Activated CD8-positive, alpha-beta memory T cell treated with anti-CD3 and anti-CD28 coated beads for 36 hours (primary cell): ENCODE data around the gene SLC6A11. TPM values are rescaled to one million over a fixed set of nuclear protein-coding genes. Genes with fewer than 3 reads are reported as not detected.

ENCODE experiments used
- CTCF ChIA-PET: fragments of 350-600 bp; sonication (Branson Sonifier 250); formaldehyde crosslinking; loops from one replicate; lab custom pipeline; 2021; ENCODE audit warnings: antibody characterized with exemption; lab: Charles Lee
- POLR2A ChIA-PET: fragments of 350-600 bp; sonication (Branson Sonifier 250); formaldehyde crosslinking; loops from one replicate; lab custom pipeline; 2021; ENCODE audit warnings: antibody characterized with exemption; lab: Charles Lee
- total RNA-seq, 2 experiments: library from RNA; stranded (reverse); gene quantifications; one replicate each; pipeline ENCODE4 v1.2.3, GENCODE V29; 2021

SLC6A11 gene
- total RNA-seq, 2 experiments from 2014 or later: not detected

GRCh38 chr3:10783360-10784351 is 32.4 kb upstream of the SLC6A11 start:
- ChIA-PET POLR2A (interaction anchor here (1.0 kb wide), 1 partner anchor 45 kb away, joined by 5 read pairs; no protein-coding TSS in a partner anchor), CTCF (interaction anchor here (2.3 kb wide), 1 partner anchor 25 kb away, joined by 5 read pairs; no protein-coding TSS in a partner anchor)

- CTCF ChIA-PET: no interaction called here
- POLR2A ChIA-PET: no interaction called here
Observed at GRCh38 chr3:10786640-10787039, 29.4 kb upstream of the SLC6A11 start.

- ChIA-PET CTCF (no interaction called here), POLR2A (no interaction called here)
Observed at GRCh38 chr3:10788451-10788850, 27.6 kb upstream of the SLC6A11 start.

GRCh38 chr3:10790713-10791112 is 25.3 kb upstream of the SLC6A11 start:
- ChIA-PET CTCF (no interaction called here), POLR2A (no interaction called here)

- POLR2A ChIA-PET: no interaction called here
- CTCF ChIA-PET: no interaction called here
Observed at GRCh38 chr3:10792208-10792607, 23.8 kb upstream of the SLC6A11 start.

- ChIA-PET CTCF (no interaction called here), POLR2A (no interaction called here)
Observed at GRCh38 chr3:10798600-10799367, 17.2 kb upstream of the SLC6A11 start.

- CTCF ChIA-PET: no interaction called here
- POLR2A ChIA-PET: no interaction called here
Observed at GRCh38 chr3:10804183-10804648, 11.8 kb upstream of the SLC6A11 start.

- CTCF ChIA-PET: no interaction called here
- POLR2A ChIA-PET: no interaction called here
Observed at GRCh38 chr3:10806006-10806405, 10.0 kb upstream of the SLC6A11 start.

- ChIA-PET CTCF (no interaction called here), POLR2A (no interaction called here)
Observed at GRCh38 chr3:10808130-10808735, 7.8 kb upstream of the SLC6A11 start.

- ChIA-PET POLR2A (interaction anchor here (0.6 kb wide), 1 partner anchor 501 kb away, joined by 3 read pairs; no protein-coding TSS in a partner anchor), CTCF (no interaction called here)
Observed at GRCh38 chr3:10808974-10809373, 7.1 kb upstream of the SLC6A11 start.

GRCh38 chr3:10810376-10810775 is 5.7 kb upstream of the SLC6A11 start:
- POLR2A ChIA-PET: interaction anchor here (0.6 kb wide), 1 partner anchor 994 kb away, joined by 3 read pairs; no protein-coding TSS in a partner anchor
- CTCF ChIA-PET: no interaction called here

- POLR2A ChIA-PET: no interaction called here
- CTCF ChIA-PET: interaction anchor here (0.6 kb wide), 1 partner anchor 11 kb away, joined by 3 read pairs; no protein-coding TSS in a partner anchor
Observed at GRCh38 chr3:10813425-10813824, 2.6 kb upstream of the SLC6A11 start.

- CTCF ChIA-PET: no interaction called here
Observed at GRCh38 chr3:10814623-10815022, 1.4 kb upstream of the SLC6A11 start.

GRCh38 chr3:10815487-10815886 is 541 bp upstream of the SLC6A11 start:
- POLR2A ChIA-PET: no interaction called here
- CTCF ChIA-PET: no interaction called here

More at GRCh38 chr3:10814623-10815022, 1.4 kb upstream of the SLC6A11 start:
- POLR2A ChIA-PET: no interaction called here

- ChIA-PET CTCF (no interaction called here), POLR2A (no interaction called here)
Observed at GRCh38 chr3:10816863-10817253, 830 bp downstream of the SLC6A11 start.

GRCh38 chr3:10817506-10817905 is 1.5 kb downstream of the SLC6A11 start:
- CTCF ChIA-PET: no interaction called here
- POLR2A ChIA-PET: no interaction called here

GRCh38 chr3:10822055-10822454 is 6.0 kb downstream of the SLC6A11 start:
- ChIA-PET CTCF (no interaction called here), POLR2A (no interaction called here)

- CTCF ChIA-PET: no interaction called here
- POLR2A ChIA-PET: no interaction called here
Observed at GRCh38 chr3:10822708-10823515, 6.9 kb downstream of the SLC6A11 start.

- ChIA-PET CTCF (no interaction called here), POLR2A (no interaction called here)
Observed at GRCh38 chr3:10823516-10823818, 7.4 kb downstream of the SLC6A11 start.
